T follicular helper cell (primary cell): ENCODE data around the gene KMT2D.

Experiments used
- DNase-seq: peaks from one replicate; pipeline ENCODE4 v3.0.0-alpha.2; 2020; ENCODE audit warnings: low read depth

KMT2D gene

DNA sequence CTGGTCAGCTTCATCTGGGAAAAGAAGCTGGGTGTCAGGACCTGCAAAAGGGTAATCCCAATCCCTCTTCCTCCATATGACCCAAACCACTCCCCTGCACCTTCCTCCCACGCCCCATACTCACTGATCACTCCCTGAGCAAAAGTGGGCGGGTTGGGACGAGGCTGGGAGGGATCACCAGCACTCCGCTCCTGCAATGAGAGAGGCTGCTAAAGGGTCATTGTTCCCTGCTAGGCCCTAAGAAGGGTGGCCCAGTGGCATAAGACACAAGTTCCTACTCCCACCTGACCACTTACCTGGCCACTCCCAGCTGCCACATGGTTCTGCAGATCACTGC is 26.3 kb downstream of the KMT2D start:
- no peak for DNase-seq

DNA sequence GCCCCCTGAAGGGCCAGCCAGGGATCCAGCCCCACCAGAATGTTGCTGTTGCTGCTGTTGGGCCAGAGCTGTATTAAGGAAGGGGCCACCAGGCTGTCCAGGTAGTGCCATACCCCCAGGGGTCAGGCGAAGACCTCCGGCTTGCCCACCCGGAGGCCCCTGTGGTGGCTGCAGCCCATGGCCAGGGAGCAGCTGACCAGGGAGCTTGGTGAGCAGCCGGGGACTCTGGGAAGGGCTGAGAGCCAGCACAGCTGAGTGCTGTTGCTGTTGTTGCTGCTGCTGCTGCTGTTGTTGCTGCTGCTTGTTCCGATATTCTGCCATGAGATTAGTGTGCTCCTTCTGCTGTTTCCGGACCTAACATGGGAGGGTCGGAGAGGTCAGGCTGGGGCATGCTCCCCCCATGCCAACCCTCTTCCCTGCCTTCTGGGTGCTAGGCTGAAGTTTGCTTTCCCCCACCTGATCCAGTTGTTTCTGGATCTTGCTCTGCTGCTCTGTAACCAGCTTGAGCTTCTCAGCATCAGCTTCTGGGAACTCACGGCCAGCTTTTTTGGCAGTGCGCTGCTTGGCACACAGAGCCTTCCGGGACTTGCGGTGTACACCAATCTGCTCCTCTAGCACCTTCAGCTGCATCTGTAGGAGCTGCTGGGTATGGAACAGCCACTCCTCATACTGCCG is 26.8 kb downstream of the KMT2D start:
- DNase-seq: no peak

DNA sequence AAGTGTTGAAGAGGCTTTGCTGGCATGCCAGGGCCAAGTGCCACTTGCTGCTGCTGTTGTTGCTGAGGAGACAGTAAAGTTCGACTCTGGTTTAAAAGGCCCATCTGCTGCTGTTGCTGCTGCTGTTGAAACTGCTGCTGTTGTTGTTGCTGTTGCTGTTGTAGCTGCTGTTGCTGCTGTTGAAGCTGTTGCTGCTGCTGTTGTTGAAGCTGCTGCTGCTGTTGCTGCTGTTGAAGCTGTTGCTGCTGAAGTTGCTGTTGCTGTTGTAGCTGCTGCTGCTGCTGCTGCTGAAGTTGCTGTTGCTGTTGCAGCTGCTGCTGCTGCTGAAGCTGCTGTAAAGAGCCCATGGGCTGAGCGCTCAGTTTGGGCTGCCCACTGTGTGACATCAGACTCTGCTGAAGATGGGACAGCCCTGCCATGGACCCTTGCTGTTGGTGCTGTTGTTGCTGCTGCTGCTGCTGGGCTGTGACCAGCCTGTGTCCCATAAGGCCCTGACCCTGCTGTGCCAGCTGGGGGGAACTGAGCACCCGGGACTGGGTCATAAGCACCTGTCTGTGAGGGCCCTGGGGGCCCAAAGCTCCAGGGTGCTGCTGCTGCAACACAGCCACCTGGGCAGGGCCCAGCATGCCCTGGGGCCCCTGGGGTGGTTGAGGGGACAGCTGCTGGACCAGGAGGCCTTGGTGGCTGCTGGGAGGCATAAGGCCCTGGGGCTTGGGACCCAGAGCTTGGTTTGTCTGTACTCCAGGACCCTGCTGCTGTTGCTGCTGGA is 27.7 kb downstream of the KMT2D start:
- no peak for DNase-seq

DNA sequence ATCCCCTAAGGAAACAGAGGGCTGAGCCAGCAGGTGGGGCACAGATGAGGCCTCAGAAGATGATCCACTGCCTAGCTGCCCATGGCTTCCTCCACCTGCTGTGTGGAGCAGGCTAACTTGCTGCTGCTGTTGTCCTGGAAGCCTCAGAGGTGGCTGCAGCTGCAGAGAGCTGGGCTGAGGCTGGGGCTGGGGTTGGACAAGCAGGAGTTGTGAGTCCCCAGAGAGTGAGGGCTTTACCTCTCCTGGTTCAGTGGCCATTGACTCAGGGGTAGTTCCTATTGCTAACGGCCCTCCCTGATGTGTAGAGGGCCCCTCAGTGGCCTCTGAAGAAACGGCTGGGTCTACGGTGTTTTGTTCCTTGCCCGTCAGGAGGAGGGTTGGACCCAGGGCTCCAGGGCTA is 28.3 kb downstream of the KMT2D start:
- no peak for DNase-seq

DNA sequence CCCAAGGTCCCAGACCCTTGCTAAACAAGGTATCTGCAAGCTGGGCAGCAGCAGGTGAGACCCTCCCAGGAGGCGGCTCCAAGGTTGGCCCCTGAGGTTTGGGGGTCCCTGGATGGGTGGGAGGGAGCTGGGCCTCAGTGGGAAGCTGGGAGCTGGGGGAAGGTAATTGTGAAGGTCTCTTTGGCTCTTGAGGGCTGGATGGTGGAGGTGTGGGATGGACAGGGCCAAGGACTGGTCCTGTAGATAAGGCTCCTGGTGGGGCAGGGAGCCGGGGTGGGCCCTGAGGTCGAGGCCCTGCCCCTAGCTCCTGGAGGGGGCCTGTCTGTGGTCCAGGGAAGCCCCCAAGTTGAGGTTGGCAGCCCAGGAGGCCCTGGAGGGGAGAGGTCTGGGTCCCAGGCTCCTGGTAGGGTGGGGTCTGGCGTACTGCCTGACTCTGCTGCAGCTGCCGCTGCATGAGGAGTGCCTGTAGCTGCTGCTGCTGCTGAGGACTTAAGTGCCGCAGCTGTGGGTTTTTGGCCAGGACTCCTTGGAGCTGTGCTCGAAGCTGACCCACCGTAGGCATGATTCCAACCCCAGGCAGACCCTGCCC is 28.9 kb downstream of the KMT2D start:
- no peak for DNase-seq

DNA sequence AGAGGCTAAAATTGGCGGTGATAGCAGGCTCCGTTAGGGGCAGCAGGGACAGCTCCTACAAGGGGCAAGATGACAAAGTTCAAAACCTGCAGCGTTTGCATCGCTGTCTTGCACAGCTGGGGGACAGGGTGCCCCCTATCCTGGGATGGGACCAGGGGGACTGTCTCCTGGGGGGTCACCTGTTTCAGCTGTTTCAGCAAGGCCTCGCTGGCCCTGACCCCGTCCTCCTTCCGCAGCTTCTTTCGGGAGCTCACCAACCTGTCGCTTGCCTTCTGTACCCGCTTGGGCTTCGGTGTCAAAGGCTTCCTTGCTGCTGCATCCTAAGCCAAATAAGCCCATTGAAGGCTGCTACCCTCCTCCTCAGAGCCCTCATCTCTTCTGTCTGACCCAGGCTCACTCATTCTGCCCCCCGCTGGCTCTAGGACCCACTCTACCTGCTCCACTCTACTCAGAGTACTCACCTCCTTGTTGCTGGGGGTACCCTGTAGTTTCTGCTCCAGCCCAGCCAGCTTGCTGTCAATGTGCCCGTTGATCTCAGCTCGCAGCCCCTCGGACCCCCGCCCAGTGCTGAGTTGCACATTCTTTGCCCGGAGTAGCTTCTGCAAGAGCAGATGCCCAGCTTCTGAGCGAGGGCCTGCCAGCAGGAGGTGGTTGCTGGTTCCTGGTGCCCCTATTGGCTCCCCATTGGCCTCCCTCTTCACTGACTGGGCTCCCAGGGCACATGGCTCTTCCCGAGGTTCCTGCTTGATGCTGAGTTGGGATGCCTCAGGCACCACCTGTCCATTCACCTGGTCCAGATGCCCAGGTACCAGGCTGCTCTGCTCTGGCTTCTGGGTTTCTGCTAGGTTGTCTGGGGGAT is 29.7 kb downstream of the KMT2D start:
- DNase-seq: no peak

DNA sequence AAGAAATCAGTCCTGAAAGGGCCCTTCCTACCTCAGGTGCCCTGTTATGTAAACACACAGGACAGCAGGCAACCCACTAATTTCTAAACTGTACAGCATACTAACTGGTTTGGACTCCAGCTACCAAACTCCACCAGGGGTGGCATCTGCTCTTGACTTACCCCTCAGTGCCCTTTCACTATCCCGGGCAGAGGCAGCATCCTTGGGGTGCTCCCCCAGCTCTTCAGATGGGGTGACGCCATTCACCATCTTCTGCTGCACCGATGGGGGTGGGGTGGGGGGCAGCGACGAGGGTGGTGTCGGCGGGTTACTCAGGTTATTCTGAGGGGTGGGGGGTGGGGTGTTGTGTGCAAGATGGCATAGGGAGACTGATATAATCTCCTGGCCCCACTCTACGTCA is 30.5 kb downstream of the KMT2D start:
- no peak for DNase-seq

DNA sequence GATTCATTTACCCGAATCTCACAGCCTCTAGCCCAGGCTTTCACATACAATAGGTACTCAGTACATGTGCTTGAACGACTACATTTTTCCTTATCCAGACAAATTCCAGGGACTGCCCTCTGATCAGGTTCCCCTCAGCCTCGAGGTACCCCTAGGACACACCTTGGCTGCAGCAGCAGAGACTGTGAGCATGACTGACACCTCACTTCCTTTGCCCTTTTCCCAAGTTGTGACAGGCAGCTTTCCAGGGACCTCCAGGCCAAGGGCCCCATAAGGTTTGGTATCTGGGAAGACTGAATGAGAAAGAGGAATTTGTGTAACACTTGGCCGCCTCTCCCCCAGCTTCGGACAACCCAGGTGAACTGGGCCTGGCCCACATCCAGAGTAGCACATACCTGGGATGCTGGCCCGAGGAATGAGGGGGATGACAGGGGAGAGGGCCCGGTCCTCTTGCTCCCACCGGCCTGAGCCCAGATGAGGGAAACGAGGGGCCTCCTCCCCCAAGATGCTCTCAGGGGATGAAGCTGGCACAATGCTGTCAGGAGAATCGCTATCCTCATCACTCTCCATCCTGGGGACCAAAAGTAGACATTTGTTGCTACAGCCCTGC is 31.8 kb downstream of the KMT2D start:
- DNase-seq: no peak

DNA sequence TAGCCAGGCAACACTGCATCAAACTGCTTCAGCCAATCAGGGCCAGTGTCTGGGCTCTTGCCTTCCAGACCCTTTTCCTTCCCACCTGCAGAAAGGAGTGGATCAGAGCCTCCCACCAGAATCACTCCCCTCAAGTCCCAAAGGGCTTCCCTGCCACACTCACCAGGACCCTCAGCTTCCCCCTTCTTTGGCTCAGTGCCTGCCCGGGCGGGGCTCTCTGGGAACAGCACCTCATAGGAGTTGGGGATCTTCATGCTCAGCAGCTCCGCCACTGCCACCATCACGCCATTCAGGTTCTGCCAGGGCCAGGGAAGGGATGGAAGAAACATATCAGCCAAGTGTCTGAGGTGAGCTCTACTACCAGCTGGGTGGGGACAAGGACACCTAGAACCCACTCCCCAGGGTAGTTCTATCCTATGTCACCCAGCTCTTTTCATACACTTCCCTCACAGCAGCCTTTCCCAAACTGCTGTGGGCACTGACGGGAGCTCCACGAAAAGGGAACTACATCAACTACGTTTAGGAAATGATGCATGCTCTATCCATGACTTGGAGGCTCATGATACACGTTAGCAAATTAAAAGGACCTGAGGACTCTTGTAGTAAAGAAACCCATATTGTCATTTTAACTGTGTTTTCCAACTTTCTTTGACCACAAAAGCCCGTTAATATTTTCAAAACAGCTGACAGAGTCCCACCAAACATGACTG is 32.6 kb downstream of the KMT2D start:
- no peak for DNase-seq

DNA sequence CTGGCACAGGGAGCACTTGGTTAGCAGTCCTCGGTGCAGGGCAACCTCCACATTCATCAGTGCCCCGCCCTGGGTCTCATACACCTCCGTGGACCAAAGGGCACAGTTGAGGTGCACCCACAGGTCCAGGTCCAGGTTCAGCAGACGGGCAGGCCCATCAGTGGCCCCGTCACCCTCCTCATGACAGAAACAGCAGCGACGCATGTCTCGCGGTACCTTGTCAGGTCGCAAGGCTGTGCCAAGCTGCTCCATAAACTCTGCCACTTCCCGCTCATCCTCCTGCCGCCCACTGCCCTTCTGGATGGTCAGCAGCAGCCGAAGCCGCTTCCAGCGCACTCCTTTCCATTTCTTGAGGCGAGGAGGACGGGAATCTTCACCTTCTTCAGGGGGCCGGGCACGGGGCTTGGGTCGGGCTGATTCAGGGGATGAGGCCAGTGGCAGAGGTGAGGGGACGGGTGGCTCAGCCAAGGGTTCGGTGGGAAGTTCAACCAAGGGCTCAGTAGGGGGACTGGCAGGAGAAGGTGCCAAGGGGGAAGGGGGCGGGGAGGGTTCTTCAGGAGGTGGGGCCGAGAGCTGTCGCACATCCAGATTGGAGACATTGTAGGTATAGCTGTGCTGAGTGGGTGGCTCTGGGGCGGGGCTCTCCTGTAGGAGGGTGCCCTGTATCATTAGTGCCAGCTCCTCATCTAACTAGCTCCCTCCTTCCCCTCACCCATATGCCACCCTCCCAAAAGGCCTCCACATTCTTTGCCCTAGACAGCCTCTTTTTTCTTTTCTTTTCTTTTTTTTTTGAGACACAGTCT is 33.7 kb downstream of the KMT2D start:
- DNase-seq: no peak

DNA sequence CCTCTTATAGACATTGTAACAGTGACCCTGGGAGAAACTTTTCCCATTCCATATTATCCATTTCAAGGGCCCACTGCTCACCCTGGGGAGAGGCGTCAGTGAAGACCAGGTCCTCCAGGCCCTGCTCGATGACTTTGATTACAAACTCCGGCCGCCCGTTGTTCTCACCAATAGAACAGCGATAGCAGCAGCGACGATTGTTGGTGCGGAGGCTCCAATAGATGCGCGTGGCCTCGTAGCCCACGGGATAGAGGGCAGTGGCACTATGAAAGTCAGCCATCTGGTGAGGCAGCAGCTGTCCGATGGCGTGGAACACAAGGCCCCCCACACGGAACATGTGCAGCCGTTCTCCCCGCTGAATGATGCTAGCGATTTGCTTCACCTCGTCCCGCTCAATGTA is 34.5 kb downstream of the KMT2D start:
- DNase-seq: no peak

DNA sequence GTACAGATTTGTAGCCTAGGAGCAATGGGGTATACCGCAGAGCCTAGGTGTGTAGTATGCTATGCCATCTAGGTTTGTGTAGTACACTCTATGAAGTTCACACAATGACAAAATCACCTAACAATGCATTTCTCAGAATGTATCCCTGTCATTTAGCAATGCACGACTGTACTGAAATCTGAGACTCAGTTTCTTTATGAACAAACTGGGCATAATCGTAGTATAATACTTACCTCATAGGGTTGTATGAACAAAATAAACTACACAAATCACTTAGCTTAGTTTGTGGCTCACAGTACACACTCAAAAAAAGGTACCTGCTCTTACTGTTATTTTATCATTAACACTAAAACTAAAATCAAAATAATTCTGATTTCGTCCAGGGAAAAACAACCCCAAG is 35.1 kb downstream of the KMT2D start:
- DNase-seq: no peak

DNA sequence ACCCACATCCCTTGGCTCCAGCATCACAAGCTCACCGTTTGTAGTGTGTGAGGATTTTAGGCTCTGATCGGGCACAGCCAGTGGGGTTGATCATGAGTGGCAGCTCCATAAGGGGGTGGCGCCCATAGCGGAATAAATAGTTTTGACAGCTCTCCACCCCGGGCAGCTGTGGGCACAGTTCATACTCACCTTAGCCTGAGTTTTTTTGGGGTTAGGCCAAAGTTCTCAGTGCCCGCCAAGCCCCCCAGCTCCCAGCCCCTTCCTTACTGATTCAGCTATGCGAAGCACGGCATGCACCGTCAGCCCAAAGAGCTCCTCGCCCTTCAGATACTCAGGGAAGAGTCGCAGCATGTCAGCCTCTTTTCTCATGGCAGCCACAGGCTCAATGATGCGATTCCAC is 36.1 kb downstream of the KMT2D start:
- no peak for DNase-seq

DNA sequence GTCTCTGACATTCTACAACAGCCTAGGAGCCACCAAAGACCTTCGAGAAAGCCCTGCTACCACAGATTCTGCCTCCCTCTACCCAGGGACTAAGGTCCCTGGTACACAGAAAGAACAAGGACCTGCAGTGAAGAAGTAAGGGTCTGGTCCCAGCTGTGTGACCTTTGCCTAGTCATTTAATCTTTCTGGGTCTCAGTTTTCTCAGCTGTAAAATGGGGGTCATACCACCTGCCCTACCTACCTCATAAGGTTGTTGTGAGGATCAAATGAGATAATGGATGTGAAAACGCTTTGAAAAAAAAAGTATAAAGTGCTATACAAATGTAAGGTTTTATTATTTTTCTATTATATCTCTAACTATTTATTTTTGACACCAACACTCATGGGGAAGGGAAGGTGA is 36.8 kb downstream of the KMT2D start:
- no peak for DNase-seq

DNA sequence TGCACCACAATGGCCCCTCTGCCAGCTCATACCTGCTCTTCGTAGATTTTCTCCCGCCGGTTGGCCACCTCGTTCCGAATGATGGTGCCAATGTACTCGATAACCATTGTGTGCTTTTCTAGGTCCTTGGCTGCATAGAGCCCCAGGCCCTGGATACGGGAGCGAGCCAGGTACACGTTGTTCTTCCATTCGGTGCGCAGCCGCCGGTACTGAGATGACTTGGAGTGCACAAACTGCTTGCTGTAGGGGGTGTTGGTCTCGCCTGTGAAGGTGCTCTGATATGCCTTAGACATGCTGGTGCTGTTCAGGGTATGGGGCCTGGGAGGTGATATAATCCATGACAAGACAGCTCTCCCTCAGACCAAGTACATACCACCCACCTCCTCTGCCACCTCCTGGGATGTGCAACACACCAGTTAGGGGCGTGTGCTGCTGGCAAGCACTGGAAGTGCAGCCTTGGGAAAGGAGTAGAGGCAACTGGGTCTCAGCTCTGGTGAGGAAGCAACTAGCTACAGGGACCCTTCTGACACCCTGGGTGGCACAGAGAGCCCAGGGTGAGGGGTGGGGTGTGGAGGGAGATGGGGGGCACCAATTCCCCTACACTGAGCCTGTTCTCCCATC is 37.9 kb downstream of the KMT2D start:
- no peak for DNase-seq

DNA sequence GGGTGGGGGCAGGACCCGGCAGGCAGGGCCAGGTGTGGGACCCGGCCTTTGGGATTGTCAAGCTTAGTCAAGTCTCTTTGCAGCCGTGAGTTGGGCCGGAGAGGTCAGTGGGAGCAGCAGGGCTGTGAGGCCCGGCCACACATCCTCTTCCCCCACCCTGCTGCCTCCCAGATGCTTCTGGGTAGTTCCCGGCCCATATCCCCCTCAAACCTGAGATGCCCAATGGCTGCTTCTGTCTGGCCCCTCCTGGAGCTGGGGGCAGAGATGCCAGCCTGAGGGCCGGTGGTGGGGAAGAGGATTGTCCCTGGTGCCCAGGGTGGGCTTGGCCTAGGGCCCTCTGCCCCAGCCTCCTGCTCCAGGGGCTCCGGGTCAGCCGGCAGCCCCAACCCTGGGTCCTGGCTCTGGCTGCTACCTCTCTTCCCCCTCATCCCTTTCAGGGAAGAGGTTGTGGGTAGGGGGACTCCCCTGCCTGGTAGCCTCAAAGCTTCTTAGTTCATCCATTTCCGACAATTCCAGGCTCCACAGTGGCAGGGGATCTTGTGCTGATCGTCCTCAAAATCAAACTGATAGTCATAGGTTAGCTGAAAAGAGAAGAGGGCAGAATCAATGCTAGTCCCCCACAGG is 39.2 kb downstream of the KMT2D start:
- DNase-seq: no peak

DNA sequence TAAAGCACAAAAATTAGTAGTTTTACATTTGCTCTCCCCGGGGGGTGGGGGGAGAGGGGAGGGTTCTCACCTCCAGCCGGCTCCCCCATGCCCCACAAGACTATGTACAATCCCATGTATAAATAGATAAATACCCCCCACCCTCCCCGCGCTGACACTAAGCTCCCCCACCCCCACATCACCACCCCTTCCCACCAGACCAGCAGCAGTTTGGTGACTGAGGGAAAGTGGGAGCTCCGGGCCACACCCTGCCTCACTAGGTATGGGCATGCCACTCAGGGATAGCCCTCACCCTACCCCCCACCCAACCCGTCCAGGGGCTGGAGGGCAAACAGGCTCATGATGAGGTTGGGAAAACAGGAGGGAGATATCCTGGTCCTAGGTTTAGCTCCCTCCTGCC is 40.2 kb downstream of the KMT2D start:
- no peak for DNase-seq

DNA sequence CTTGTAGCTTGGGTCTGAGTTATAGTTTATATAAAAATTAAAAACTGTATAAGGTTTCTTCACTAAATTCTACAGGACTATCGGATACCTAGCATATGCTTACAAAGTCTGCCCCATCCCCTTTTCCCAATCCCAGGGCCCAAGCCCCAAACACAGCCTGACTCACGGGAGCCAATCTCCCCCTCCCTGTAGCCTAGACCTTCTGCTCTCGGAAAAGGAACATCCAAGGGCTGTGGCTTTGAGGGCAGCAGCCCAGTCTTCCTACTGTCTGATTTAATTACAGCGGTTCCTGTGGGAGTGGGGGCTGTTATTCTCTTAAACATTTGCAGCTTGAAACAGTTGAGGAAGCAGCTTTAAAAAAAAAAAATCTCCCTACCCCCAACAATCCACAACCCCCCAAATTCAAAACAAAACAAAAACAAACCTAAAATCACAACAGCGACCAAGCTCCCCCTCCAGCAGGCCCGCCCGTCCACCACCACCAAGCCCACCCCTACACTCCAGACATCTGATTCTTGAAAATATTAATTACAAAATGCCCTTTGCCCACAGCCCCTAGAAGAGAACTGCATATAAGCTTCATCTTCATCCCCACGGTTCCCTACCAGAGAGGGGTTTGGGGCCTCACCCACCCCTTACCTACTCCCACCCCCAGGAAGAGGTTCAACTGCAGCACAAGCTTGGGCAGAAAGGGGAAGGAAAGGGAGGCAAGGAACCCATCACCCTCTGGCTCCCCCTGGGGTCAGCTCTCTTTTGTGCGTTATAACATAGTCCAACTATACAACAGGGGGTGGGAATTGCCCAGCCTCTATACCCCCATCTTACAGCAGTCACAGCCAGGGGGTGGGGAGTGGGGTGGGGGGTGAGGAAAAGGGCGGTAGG is 40.9 kb downstream of the KMT2D start:
- DNase-seq: no peak

DNA sequence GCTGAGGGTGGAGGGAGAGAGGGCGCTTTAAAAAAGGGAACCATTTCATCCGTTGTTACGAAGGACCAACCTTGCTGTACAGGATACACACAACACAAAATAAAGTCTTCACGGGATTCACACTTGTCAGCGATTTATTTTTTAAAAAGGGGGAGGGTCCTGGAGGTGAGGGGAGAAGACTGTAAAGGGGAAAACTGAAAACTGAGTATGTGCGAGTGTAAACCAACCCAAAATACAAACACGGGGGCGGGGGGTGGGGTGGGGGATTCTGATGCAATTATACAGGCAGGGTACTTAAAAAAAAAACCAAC is 41.5 kb downstream of the KMT2D start:
- no peak for DNase-seq
